Epithelial cell of esophagus (primary cell): ENCODE measurements around the gene NRG2.

Source experiments
- DNase-seq: peaks from one replicate; pipeline ENCODE4 v3.0.0; 2010; ENCODE audit warnings: low read depth
- H3K4me3 ChIP-seq: 2 replicates; pipeline ENCODE4 v1.5.1; 2011; ENCODE audit warnings: mild to moderate bottlenecking, low read length, control low read depth
- TF ChIP-seq, protein P1 (sequence below): IDR thresholded peaks from 2 replicates; pipeline ENCODE4 v1.5.1; 2011; ENCODE audit warnings: low read depth, mild to moderate bottlenecking, low read length, control low read depth, inconsistent platforms; ENCODE audit not compliant: insufficient read depth; ENCODE audit errors: missing control alignments

The NRG2 gene

DNA sequence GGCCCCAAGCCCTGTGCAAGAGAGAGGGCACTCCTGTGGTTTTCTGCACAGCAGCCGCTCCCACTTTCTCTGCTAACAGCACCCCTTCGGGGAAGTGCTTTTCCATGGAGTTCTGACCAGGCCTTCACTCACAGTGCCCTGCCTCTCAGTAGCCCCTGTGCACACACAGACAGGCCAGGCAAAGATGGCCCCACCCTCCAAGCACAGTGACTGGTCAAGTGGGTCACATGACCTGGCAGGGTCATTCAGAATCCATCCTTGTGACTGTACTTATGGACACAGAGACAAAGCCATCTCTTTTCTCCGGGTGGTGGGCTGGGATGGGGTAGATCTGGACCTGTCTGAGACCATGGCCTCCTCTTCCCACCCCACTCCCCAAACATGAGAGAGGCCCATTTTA, 165.0 kb downstream of the NRG2 start:
- no peak overlapping the region for H3K4me3 ChIP-seq
- TF ChIP-seq, protein P1, sequence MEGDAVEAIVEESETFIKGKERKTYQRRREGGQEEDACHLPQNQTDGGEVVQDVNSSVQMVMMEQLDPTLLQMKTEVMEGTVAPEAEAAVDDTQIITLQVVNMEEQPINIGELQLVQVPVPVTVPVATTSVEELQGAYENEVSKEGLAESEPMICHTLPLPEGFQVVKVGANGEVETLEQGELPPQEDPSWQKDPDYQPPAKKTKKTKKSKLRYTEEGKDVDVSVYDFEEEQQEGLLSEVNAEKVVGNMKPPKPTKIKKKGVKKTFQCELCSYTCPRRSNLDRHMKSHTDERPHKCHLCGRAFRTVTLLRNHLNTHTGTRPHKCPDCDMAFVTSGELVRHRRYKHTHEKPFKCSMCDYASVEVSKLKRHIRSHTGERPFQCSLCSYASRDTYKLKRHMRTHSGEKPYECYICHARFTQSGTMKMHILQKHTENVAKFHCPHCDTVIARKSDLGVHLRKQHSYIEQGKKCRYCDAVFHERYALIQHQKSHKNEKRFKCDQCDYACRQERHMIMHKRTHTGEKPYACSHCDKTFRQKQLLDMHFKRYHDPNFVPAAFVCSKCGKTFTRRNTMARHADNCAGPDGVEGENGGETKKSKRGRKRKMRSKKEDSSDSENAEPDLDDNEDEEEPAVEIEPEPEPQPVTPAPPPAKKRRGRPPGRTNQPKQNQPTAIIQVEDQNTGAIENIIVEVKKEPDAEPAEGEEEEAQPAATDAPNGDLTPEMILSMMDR, result no peak
- DNase-seq, result no peak

DNA sequence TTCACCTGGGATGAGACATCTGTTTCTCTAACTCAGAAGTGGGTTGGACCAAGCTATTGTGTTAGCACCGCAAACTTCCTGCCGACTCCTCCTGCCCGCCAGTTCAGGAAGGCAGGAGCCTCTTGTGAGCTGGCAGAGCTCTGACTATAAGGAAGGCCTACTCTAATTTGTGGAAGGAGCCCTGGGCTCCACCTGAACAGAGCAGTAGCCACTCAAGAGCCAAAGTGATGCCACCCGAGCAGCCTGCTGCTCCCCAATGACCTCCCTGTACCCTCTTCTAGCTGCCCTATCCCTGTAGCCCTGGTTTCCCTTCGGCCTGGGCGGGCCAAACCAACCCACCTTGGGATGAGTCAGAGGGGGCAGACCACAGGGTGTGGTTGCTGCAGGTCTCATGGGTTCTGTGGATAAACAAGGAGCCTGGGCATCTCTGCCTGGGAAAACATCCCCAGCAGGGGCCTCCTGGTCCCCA, 165.9 kb downstream of the NRG2 start:
- DNase-seq, result peak; percentile 92
- TF ChIP-seq, protein P1, result no peak
- H3K4me3 ChIP-seq, result no peak overlapping the region

DNA sequence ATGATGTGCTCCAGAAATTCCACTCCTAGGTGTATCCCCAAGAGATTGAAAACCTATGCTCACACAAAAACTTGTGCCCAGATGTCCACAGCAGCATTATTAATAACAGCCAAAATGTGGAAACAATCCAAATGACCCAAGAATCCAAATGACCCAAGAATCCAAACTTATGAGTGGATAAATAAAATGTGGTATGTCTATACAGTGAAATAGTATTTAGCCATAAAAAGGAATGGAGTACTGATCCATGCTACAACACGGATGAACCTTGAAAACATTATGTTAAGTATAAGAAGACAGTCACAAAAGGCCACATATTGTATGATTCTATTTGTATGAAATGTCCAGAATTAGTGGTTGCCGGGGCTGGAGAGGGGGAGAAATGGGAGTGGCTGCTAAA, 167.1 kb downstream of the NRG2 start:
- no peak for DNase-seq
- H3K4me3 ChIP-seq, result no peak overlapping the region
- TF ChIP-seq, protein P1, result no peak

DNA sequence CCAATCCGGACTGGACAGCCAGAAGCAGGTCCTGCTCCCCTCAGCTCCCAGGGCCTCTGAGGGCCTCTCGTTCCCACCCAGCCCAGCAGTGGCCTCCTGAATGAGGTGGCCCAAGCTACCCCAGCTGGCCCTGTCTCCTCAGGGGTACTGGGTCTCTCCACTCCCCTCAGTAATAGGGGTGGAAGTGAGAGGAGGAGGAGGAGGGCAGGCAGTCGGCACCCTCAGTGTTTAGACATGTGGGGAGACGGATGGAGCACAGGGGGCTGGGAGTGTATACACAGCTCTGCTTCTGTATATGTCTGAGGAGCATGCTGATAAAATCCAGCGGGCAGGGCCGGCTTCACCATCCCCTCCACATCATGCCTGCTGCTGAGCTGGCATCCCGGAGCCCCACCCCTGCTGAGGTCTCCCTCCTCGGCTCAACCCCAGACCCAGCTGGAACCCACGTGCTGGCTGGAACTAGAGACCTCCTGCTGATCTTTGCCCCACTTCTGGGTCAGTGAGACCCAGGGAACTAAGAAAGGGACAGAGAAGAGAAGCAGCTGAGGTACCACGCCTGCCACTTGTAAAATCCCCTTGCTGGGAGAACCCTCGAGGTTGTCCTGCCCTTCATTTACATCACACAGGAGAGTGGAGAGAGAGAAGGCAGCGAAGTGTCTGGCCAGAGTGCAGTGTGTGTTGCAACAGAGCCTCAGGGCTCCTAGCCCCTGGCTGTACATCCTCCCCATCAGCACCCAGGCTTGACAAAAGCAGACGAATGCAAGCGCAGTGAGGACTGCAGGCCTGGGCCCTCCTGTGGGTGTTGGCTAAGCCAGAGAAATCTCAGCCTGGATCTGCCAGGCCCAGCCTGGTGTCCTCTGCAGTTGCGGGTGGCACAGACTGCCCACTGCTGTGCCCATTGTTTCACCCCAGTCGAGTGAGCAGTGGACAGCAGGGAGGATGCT, 170.0 kb downstream of the NRG2 start:
- DNase-seq, result no peak
- TF ChIP-seq, protein P1, result no peak
- no peak overlapping the region for H3K4me3 ChIP-seq

DNA sequence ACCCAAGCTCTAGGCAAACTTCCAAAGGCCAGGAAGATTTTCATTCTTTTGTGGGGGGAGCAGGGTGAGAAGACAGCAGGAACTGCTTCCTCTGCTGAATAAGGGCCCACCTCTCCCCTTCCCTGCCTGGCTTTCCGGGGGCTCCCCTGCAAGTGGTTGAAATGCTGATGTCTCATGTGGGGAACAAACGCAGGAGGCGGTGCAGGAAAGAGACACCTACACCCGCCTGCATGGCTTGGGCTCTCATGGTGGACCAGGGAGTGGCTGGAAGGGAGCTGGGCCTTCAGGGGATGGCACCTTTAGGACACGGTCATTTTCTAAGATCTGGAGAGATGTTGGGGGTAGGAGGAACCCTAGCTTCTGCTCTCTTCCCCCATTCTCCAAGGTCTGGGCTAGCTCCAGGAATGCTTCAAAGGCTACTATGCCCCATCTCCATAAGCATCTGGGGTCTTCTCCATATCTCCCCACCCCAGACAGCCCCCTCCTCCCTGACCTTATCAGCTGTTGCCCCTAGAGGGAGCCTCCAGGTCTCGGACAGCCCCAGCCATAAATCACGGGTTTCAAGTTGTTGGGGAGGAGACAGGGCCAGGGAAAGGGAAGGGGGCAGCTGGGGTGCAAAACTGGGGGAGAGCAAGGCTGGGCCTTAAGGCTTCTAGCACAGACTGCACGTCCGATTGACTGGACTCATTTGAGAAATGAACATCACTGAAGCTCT, 170.9 kb downstream of the NRG2 start:
- no peak for DNase-seq
- no peak overlapping the region for H3K4me3 ChIP-seq
- TF ChIP-seq, protein P1, result no peak

DNA sequence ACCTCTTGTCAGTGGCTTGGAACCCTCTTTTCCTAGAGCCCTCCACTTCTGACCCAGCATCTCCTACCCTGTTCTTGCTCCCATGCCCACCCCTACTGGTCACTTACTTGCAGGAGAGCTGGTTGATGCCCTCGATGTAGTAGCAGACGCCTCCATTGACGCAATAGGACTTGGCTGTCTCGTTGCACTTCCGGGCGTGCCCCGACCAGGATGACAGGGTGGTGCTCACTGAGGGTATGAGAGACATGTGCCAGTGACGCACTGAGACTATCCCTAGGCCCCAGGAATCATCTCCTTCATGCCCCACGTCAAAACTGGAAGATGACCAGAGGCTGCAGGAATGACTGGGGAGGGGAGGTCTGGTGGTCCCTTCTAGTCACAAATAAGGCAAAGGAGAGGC, 171.5 kb downstream of the NRG2 start:
- no peak overlapping the region for H3K4me3 ChIP-seq
- TF ChIP-seq, protein P1, result no peak
- DNase-seq, result peak; percentile 39
